Neural crest cell (in vitro differentiated cells): ENCODE data around the gene SYT13. TPM values are rescaled to one million over a fixed set of nuclear protein-coding genes. Genes with fewer than 3 reads are reported as not detected.

ENCODE experiments used
- DNase-seq: peaks from one replicate; pipeline ENCODE4 v3.0.0; 2021; ENCODE audit warnings: low read depth, mixed read lengths, low spot score
- H3K27ac Mint-ChIP-seq: one replicate; pipeline ENCODE4 v1.8.0; 2021; ENCODE audit warnings: mild to moderate bottlenecking, mixed read lengths; ENCODE audit not compliant: unreplicated experiment
- H3K27me3 Mint-ChIP-seq: 2 replicates; pipeline ENCODE4 v1.8.0; 2021; ENCODE audit warnings: low read depth, mild to moderate bottlenecking, mixed read lengths
- H3K36me3 Mint-ChIP-seq: 2 replicates; pipeline ENCODE4 v1.8.0; 2021; ENCODE audit warnings: low read depth, mild to moderate bottlenecking, mixed read lengths
- H3K4me1 Mint-ChIP-seq: 2 replicates; pipeline ENCODE4 v1.8.0; 2021; ENCODE audit warnings: mixed read lengths
- H3K4me3 Mint-ChIP-seq: one replicate; pipeline ENCODE4 v1.8.0; 2021; ENCODE audit warnings: mild to moderate bottlenecking, mixed read lengths
- H3K9me3 Mint-ChIP-seq: 2 replicates; pipeline ENCODE4 v1.8.0; 2021; ENCODE audit warnings: mixed read lengths
- CTCF ChIP-seq: fragments of 200-600 bp; sonication (generic); conservative IDR thresholded peaks from 2 replicates; pipeline ENCODE4 v1.5.0; 2021; ENCODE audit warnings: antibody characterized with exemption, mild to moderate bottlenecking
- total RNA-seq: library from RNA; stranded (reverse); gene quantifications from 2 replicates; pipeline ENCODE4 v1.2.1, GENCODE V29; 2021

Gene SYT13
- total RNA-seq, 1 donor from 2014 or later = 1.7 TPM

- no peak for TF ChIP-seq CTCF
- H3K4me3 Mint-ChIP-seq = no peak overlapping the region
- H3K27me3 Mint-ChIP-seq = peaks cover 25% of the 10 kb centered on the region
- no peak for DNase-seq
- H3K9me3 Mint-ChIP-seq = peaks cover 4% of the 10 kb centered on the region
- H3K4me1 Mint-ChIP-seq = no peaks in the 10 kb centered on the region
- H3K36me3 Mint-ChIP-seq = peaks cover 4% of the 10 kb centered on the region
- no peak overlapping the region for H3K27ac Mint-ChIP-seq
Measured at GRCh38 chr11:45322891-45323600, 36.9 kb upstream of the SYT13 start.

GRCh38 chr11:45322111-45322705 is 36.1 kb upstream of the SYT13 start:
- DNase-seq = no peak
- H3K27me3 Mint-ChIP-seq = peaks cover 21% of the 10 kb centered on the region
- peaks cover 4% of the 10 kb centered on the region for H3K36me3 Mint-ChIP-seq
- H3K27ac Mint-ChIP-seq = no peak overlapping the region
- no peak overlapping the region for H3K4me3 Mint-ChIP-seq
- peaks cover 4% of the 10 kb centered on the region for H3K9me3 Mint-ChIP-seq
- H3K4me1 Mint-ChIP-seq = no peaks in the 10 kb centered on the region
- no peak for TF ChIP-seq CTCF

- no peak for DNase-seq
- no peaks in the 10 kb centered on the region for H3K4me1 Mint-ChIP-seq
- H3K27me3 Mint-ChIP-seq = peaks cover 19% of the 10 kb centered on the region
- no peaks in the 10 kb centered on the region for H3K36me3 Mint-ChIP-seq
- no peak overlapping the region for H3K4me3 Mint-ChIP-seq
- no peak for TF ChIP-seq CTCF
- no peak overlapping the region for H3K27ac Mint-ChIP-seq
- no peaks in the 10 kb centered on the region for H3K9me3 Mint-ChIP-seq
Measured at GRCh38 chr11:45321669-45322068, 35.5 kb upstream of the SYT13 start.

GRCh38 chr11:45321031-45321595 is 35.0 kb upstream of the SYT13 start:
- no peaks in the 10 kb centered on the region for H3K4me1 Mint-ChIP-seq
- TF ChIP-seq CTCF = no peak
- DNase-seq = no peak
- peaks cover 21% of the 10 kb centered on the region for H3K27me3 Mint-ChIP-seq
- no peak overlapping the region for H3K27ac Mint-ChIP-seq
- no peaks in the 10 kb centered on the region for H3K36me3 Mint-ChIP-seq
- no peaks in the 10 kb centered on the region for H3K9me3 Mint-ChIP-seq
- no peak overlapping the region for H3K4me3 Mint-ChIP-seq

- no peak for TF ChIP-seq CTCF
- H3K27me3 Mint-ChIP-seq = peaks cover 22% of the 10 kb centered on the region
- H3K36me3 Mint-ChIP-seq = no peaks in the 10 kb centered on the region
- no peak overlapping the region for H3K27ac Mint-ChIP-seq
- H3K4me3 Mint-ChIP-seq = no peak overlapping the region
- H3K4me1 Mint-ChIP-seq = no peaks in the 10 kb centered on the region
- DNase-seq = no peak
- no peaks in the 10 kb centered on the region for H3K9me3 Mint-ChIP-seq
Measured at GRCh38 chr11:45320371-45320770, 34.2 kb upstream of the SYT13 start.
